Right atrium auricular region (tissue), 2 donors: ENCODE data around the gene ADGRL3. TPM values are rescaled to one million over a fixed set of nuclear protein-coding genes. Genes with fewer than 3 reads are reported as not detected.

Experiments
- DNase-seq: peaks from one replicate; pipeline ENCODE4 v3.0.0-alpha.2; 2019; ENCODE audit warnings: low spot score
- H3K27ac ChIP-seq, 2 donors: fragments of 200-600 bp; sonication (generic); 1 replicate in 1 of 2; 2 replicates in 1 of 2; pipeline ENCODE4 v1.5.1; 2016 to 2019
- H3K27me3 ChIP-seq, 2 donors: fragments of 200-600 bp; sonication (generic); one replicate each; pipeline versions ENCODE4 v1.5.1 to v1.6.0; 2017 to 2019
- H3K36me3 ChIP-seq: fragments of 200-600 bp; sonication (generic); one replicate; pipeline ENCODE4 v1.5.1; 2016
- H3K4me1 ChIP-seq, 2 donors: fragments of 200-600 bp; sonication (generic); one replicate each; pipeline versions ENCODE4 v1.5.1 to v1.6.0; 2017 to 2019
- H3K4me3 ChIP-seq, 2 donors: fragments of 200-600 bp; sonication (generic); 1 replicate in 1 of 2; 2 replicates in 1 of 2; pipeline ENCODE4 v1.5.1; 2017 to 2019; ENCODE audit warnings: mild to moderate bottlenecking in 1 of 2, moderate library complexity in 1 of 2
- H3K9me3 ChIP-seq, 2 donors: fragments of 200-600 bp; sonication (generic); one replicate each; pipeline ENCODE4 v1.5.1; 2019
- CTCF ChIP-seq, 2 donors: fragments of 200-600 bp; sonication (generic); IDR thresholded peaks; one replicate each; pipeline ENCODE4 v1.5.1; 2019; ENCODE audit warnings: antibody characterized with exemption in 2 of 2
- total RNA-seq, 2 donors: library from RNA; depleted of rRNA; stranded (reverse); fragments of >200 nt; gene quantifications; one replicate each; pipeline ENCODE4 v1.1.0, GENCODE V29; 2016

Gene ADGRL3
- total RNA-seq, 2 donors from 2014 or later, result 0.86 to 1.9 TPM

GRCh38 chr4:61772126-61772525 lies 572.0 kb downstream of the ADGRL3 start:
- Histone ChIP-seq H3K4me3 (no peak overlapping the region), H3K9me3 (no peaks in the 10 kb centered on the region), H3K27ac (no peak overlapping the region), H3K4me1 (no peaks in the 10 kb centered on the region), H3K36me3 (no peaks in the 10 kb centered on the region), H3K27me3 (no peaks in the 10 kb centered on the region)
- DNase-seq, result no peak
- no peak for TF ChIP-seq CTCF (IDR thresholded peaks at IDR 0.05)

- H3K9me3 ChIP-seq, result no peaks in the 10 kb centered on the region
- no peaks in the 10 kb centered on the region for H3K36me3 ChIP-seq
- H3K4me1 ChIP-seq, result no peaks in the 10 kb centered on the region
- TF ChIP-seq CTCF (IDR thresholded peaks at IDR 0.05), result no peak
- no peak for DNase-seq
- H3K4me3 ChIP-seq, result no peak overlapping the region
- H3K27me3 ChIP-seq, result no peaks in the 10 kb centered on the region
- H3K27ac ChIP-seq, result no peak overlapping the region
Measured at GRCh38 chr4:61773655-61774245, 573.6 kb downstream of the ADGRL3 start.

- H3K4me3 ChIP-seq, result no peak overlapping the region
- no peak for TF ChIP-seq CTCF (IDR thresholded peaks at IDR 0.05)
- DNase-seq, result no peak
- no peaks in the 10 kb centered on the region for H3K36me3 ChIP-seq
- no peaks in the 10 kb centered on the region for H3K9me3 ChIP-seq
- H3K27me3 ChIP-seq, result no peaks in the 10 kb centered on the region
- no peak overlapping the region for H3K27ac ChIP-seq
- H3K4me1 ChIP-seq, result no peaks in the 10 kb centered on the region
Measured at GRCh38 chr4:61782133-61782532, 582.0 kb downstream of the ADGRL3 start.

GRCh38 chr4:61783050-61783449 lies 582.9 kb downstream of the ADGRL3 start:
- Histone ChIP-seq H3K4me1 (no peaks in the 10 kb centered on the region), H3K9me3 (no peaks in the 10 kb centered on the region), H3K27ac (no peak overlapping the region), H3K27me3 (no peaks in the 10 kb centered on the region), H3K4me3 (no peak overlapping the region), H3K36me3 (no peaks in the 10 kb centered on the region)
- DNase-seq, result no peak
- TF ChIP-seq CTCF (IDR thresholded peaks at IDR 0.05), result no peak

- H3K27me3 ChIP-seq, result no peaks in the 10 kb centered on the region
- TF ChIP-seq CTCF (IDR thresholded peaks at IDR 0.05), result no peak
- no peaks in the 10 kb centered on the region for H3K4me1 ChIP-seq
- no peaks in the 10 kb centered on the region for H3K9me3 ChIP-seq
- no peaks in the 10 kb centered on the region for H3K36me3 ChIP-seq
- H3K4me3 ChIP-seq, result no peak overlapping the region
- no peak for DNase-seq
- no peak overlapping the region for H3K27ac ChIP-seq
Measured at GRCh38 chr4:61785761-61786160, 585.6 kb downstream of the ADGRL3 start.

GRCh38 chr4:61786211-61786610 lies 586.1 kb downstream of the ADGRL3 start:
- Histone ChIP-seq H3K4me3 (no peak overlapping the region), H3K9me3 (no peaks in the 10 kb centered on the region), H3K27ac (no peak overlapping the region), H3K4me1 (no peaks in the 10 kb centered on the region), H3K27me3 (no peaks in the 10 kb centered on the region), H3K36me3 (no peaks in the 10 kb centered on the region)
- TF ChIP-seq CTCF (IDR thresholded peaks at IDR 0.05), result no peak
- DNase-seq, result no peak
